ENCODE results near the gene TMEM63C.

Gene TMEM63C

GRCh38 chr14:77195766-77196165 lies 14.2 kb downstream of the TMEM63C start:
- no peak for DNase-seq (ENCODE audit: low read depth in 2 of 2)

GRCh38 chr14:77197988-77198387 lies 16.4 kb downstream of the TMEM63C start:
- no peak for DNase-seq (ENCODE audit: low read depth in 2 of 2)

DNA sequence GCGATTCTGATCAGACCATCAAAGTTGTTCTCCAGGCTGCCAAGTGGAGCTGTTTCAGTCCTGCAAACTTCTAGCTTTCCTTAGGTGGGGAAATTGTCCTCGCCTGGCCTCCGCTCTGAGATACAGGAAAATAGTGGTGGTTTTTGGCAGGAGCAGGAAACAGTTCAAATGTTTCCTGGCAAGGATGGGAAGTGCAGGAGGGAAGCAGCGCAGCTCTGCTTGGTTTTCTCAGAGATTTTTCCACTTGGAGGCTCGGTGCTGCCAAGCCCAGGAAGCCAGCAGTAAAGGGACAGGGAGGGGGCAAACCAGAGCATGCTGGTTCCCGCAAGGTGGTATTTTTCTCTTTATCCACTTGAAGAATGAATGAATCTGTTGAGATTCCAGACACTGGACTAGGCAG lies 17.0 kb downstream of the TMEM63C start:
- no peak for DNase-seq (ENCODE audit: low read depth in 2 of 2)

DNA sequence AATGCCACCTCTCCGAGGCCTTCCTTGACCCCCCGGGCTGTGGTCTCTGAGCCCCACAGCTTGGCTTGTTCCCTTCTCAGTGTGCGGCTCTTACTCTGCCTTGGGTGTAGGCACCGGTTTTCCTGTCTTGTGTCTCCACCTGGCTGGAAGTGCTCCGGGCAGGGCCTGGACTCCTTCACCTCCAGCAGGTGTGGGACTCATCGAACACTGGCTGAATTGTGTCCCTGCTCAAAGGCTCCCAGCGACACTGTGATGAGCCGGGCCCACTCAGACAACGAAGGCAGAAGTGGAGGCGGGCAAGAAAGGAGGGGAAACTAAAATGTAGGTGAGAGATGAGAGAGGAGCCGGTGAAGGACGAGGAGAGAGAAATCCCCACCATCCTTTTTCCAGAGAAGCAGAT lies 18.0 kb downstream of the TMEM63C start:
- DNase-seq (ENCODE audit: low read depth in 2 of 2), result no peak

DNA sequence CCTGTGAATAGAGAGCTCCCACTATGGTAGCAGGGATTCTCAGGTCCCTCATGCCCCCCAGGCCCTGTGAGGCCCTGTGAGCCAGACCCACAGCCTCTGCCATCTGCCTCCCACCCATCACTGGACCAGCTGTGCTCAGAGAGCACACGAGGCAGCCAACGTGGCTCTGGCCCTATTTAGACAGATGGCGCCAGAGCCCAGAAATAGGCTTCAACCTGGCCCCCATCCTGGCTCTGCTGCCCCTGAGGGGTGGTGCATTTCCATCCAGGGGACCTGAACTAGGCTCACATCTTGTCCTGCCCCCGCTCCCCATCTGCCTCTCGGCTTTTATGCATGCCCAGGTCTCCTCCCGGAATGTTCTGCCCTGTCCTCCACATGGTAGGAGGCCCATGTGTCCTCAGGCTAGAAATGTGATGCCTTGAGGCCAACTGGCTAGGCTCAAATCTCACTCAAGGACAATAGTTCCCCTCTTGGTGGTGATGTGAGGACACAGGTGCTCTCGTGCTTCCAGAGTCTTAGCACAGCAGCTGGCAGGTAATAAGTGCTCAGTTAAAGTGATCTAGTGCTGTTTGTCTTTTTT lies 18.9 kb downstream of the TMEM63C start:
- DNase-seq (ENCODE audit: low read depth in 2 of 2), result no peak

- DNase-seq (ENCODE audit: low read depth in 2 of 2), result no peak
Measured at GRCh38 chr14:77201696-77202095, 20.1 kb downstream of the TMEM63C start.

DNA sequence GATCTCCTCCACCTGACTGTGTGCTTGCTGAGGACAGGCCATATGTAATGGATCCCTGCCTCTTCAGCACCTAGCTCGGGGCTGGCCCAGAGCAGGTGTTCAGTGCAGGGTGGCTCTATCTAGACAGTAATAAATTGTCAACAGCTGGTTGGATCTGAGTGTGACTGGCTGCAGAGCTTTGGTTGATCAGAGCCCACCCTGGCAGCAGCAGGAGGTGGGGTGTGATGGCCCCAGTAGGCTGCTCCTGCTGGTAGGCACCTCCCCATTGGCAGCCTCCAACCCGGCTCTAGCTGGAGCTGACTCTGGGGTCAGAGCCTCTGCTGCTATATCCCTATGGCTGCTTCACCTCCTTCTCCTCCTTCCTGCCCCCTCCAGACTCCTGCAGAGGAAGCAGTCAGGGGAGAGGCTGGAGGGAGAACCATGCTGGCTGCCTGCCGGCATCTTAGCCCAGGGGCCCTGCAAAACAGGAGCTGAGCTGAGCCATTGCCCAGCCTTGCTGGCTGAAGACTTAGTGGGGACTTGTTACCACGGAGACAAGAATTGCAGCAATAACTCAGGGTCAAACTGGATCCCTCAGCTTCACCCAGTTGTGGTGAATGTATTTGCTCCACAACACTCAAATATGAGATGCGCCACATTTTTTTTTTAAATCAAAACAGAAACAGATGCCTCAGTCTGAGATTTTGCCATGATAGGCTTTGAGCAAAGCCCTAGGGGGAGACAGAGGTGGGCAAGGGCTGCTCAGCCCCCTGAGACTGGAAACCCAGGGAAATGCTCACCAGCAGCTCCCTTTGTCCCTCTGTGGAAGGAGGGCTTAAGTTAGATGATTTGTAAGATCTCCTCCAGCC lies 22.2 kb downstream of the TMEM63C start:
- DNase-seq (ENCODE audit: low read depth in 2 of 2), result no peak

DNA sequence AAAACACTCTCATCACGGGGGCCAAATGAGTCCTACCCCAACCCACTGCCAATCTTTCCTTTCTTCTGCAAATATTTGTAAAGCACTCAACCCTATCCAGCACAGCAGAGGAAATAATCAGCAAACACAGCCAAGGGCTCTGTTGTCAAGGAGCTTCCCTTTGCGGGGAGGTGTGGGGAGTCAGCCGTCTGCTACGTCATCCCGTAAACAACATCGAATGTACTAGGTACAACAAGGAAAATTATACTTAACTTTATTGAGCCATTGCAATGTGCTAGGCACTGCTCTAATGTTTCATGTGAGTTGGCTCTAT lies 22.8 kb downstream of the TMEM63C start:
- DNase-seq (ENCODE audit: low read depth in 2 of 2), result no peak

DNA sequence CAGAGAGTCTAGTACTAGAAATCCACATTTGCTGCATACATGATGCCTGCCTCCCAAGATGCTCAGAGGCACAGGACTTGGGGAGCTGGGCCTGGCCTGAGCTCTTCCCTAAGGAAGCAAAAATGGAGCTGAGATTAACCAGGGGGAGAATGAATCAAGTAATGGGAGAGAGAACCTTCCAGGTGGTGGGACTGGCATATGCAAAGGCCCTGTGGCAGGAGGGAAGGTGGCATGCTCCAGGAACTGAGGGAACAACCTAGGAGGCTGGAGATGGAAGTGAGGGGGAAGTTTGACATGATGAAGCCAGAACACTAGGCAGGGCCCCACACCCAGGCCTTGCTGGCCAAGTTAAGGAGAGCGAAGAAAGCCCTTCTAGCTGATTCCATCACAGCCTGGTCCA lies 23.3 kb downstream of the TMEM63C start:
- DNase-seq (ENCODE audit: low read depth in 2 of 2), result no peak

- no peak for DNase-seq (ENCODE audit: low read depth in 2 of 2)
Measured at GRCh38 chr14:77205566-77205965, 24.0 kb downstream of the TMEM63C start.

DNA sequence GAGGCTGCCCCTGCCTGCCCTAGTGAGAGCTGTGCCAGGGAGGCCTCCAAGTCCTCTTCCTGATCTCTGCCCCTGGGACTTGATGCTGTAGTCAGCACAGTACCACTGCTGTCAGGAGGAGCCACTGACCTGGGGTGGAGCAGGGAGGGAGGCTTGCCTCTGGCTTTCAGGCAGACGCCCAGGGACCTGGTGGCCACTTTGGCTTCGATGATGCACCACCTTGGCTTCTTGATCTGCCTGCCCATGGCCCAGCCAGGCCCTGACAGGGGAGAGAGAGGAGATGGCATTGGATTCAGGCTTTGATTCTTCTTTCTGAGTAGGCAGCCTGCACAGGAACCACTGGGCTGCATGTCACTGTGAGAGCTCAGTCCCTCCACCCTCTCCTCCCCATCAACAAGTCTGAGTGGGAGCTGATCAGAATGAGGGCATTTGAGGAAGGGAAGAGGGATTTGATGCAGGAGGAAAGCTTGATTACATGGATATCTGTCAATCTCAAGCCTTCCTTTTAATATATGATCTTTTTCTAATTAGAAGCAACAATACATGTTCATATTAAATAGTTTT lies 24.7 kb downstream of the TMEM63C start:
- no peak for DNase-seq (ENCODE audit: low read depth in 2 of 2)

DNA sequence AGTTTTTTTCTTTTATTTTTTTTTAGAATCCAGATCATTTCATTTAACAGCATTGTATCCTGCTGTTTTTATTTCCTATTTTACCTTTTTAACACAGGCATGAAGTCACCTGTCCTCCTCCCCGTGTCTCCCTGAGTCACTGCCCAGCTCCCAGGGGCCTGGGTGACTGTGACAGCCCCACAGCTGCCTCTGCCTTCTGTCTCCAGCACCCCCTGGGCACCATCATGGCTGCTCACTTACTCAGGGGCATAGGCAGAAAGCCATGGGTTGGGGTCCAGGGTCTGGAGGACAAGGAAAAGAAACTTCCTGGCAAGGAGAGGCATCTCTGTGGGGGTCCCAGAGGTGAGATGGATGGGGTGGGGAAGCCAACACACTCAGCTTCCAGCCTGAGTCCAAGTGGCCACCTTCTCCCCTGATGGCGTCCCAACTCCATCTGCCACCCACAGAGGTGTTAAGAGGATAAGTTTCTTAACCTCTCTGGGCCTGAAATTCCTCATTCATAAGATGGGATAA lies 25.3 kb downstream of the TMEM63C start:
- DNase-seq (ENCODE audit: low read depth in 2 of 2), result no peak

DNA sequence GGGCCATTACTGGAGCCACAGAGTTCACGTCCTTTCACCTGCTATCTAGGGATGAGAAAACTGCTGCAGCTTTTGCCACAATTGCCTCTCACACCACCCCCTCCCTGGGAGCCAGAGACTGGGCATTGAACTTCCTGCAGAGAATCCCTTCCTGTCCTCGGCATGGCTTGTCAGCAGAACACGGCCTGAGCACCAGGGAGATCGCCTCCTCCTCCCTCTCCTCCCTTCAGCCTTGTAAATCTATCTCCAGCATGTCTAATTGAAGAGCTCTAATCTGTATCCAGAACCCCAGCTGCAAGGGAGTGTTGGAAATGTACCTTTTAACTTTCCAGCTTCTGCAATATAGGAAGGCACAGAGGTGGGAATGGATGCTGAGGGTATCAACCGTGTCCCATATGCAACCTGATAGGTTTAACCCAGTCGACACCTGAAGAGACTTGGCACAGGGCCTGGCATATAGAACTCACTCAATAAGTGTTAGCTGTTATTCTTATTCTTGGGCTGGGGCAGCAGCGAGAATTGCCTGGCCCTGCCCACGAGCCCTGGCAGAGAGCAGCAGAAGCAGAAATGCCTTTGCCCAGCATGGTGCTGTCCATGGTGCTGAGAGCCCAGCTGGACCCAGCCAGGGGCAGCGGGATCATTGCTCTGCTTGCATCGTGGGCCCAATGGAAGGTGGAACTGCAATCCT lies 26.8 kb downstream of the TMEM63C start:
- peak in 1 of 2 donors; percentile 4 for DNase-seq (ENCODE audit: low read depth in 2 of 2)

- no peak for DNase-seq (ENCODE audit: low read depth in 2 of 2)
Measured at GRCh38 chr14:77208979-77209318, 27.4 kb downstream of the TMEM63C start.

DNA sequence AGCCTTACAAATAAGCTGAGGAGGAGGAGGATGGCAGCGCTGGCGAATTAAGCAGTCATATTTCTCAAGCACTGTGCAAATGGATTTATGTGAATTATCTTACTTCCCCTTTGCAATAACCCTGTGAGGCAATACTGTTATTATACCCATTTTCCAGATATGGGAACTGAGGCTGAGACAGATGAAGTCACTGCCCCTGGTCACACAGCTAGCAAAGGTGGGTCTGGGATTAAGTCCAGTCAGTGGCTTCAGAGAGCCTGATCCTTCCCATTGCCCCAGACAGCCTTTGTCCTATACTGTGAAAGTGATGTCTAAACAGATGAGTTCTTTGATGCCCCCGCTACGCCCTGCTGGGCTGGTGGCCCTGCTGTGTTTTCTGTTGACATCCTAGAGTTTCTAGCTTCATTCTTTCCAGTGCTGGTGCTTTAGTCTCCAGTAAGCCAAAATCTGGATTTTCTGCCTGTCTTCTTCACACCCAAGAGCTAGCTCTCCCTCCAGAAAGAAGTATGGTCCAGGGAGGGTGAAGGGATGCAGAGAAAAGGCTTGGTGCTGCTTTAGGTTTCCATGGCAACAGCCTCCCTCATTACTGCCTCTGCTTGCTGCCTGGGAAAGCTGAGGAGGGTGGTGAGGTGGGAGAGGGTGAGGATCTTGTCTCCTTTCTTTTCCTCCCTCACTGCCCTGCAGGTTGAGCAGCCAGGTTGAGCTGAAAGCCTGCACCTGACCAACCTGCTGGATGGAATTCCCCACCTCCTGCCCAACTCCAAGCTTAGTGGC lies 30.7 kb downstream of the TMEM63C start:
- no peak for DNase-seq (ENCODE audit: low read depth in 2 of 2)

DNA sequence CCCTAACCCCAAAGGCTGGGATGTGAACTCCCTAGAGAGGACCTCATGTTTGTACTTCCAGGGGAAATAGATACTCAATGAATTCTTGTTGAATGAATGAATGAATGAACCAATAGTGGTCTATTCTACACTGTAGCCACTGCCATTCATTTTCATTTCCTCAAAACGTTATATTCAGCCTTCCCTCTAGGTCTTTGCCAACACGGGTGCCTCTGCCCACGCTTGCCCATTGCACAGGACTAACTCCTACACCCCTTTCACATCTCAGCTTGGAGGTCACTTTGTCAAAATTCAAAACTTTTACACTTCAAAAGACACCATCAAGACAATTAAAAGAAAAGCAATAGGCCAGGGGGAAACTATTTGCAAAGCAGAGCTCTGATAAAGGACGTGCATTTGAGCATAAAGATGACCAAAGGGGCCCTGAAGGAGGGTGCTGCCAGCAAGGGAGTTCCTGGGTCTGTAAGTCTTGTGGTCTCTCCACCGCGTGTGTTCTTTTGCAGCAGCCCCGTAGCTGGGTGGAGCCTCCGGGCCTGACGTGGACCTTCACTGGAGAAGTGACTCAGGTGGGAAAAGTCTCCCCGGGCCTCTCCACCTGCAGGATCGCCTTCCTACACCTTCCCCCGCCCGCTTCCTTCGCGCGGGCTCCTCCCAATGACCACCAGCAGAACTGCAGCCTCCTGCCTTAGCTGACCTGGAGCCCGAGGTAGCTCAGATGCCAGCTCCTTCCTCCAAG lies 31.5 kb downstream of the TMEM63C start:
- DNase-seq (ENCODE audit: low read depth in 2 of 2), result no peak

DNA sequence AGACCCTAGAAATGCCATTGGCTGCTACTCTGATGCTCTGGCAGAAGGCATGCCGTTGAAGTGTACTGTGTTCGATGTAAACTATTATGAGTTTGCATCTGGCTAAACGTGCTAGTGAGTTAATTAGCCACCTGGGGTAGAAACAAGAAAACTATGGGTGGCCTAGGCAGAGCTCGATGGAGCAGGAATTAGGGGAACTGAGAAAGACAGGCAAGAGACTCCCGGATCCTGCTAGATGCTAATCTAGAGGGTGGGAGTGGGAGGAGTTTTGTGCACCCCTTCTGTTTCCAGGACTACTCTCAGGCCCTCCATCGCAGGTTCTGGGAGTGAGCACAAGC lies 32.0 kb downstream of the TMEM63C start:
- no peak for DNase-seq (ENCODE audit: low read depth in 2 of 2)

GRCh38 chr14:77214216-77214615 lies 32.6 kb downstream of the TMEM63C start:
- DNase-seq (ENCODE audit: low read depth in 2 of 2), result no peak

DNA sequence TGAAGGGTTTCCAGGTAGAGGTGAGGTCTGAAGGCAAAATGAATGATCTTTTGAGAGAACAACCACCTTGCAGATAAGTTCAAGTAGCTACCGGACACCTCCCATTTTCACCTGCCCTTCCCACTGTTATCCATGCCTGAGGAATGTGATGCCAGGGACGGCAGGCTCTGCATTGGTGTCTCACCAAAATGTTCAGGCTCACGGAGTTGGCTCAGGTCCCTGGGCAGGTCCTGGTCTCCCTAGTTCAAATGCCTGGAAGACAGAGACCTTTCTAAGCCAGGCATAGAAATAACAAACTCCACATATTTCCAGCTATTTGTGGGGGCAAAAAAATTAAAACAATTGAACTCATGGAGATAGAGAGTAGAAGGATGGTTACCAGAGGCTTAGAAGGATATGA lies 36.0 kb downstream of the TMEM63C start:
- no peak for DNase-seq (ENCODE audit: low read depth in 2 of 2)

- DNase-seq (ENCODE audit: low read depth in 2 of 2), result no peak
Measured at GRCh38 chr14:77219591-77219990, 38.0 kb downstream of the TMEM63C start.

- DNase-seq (ENCODE audit: low read depth in 2 of 2), result no peak
Measured at GRCh38 chr14:77220246-77221017, 38.8 kb downstream of the TMEM63C start.

Measured in activated CD8-positive, alpha-beta memory T cell treated with anti-CD3 and anti-CD28 coated beads for 4 hours (primary cell).